NCI-H446 (cell line): ENCODE data around the gene ABI2.

Experiments
- DNase-seq, 2 experiments: peaks; one replicate each; lab custom pipeline; 2025; lab: John Stamatoyannopoulos, UW

ABI2 gene

DNA sequence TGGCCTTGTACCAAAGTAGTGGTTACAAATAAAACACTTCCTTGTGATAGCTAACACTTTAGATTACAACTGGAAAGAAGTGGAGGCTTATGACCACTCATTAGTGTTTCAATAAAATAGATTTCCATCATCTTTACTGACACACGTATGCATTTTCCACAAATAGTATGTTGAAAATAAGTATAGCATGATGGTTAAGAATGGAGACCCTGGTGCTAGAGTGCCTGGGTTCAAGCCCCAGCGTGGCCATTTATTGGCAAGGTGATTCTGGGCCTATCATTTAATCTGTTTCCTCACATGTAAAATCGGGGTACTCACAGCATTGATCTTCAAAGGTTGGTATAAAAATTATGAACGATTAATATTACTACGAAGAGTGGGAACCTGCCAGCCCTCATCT is 152.4 kb downstream of the ABI2 start:
- no peak for DNase-seq

DNA sequence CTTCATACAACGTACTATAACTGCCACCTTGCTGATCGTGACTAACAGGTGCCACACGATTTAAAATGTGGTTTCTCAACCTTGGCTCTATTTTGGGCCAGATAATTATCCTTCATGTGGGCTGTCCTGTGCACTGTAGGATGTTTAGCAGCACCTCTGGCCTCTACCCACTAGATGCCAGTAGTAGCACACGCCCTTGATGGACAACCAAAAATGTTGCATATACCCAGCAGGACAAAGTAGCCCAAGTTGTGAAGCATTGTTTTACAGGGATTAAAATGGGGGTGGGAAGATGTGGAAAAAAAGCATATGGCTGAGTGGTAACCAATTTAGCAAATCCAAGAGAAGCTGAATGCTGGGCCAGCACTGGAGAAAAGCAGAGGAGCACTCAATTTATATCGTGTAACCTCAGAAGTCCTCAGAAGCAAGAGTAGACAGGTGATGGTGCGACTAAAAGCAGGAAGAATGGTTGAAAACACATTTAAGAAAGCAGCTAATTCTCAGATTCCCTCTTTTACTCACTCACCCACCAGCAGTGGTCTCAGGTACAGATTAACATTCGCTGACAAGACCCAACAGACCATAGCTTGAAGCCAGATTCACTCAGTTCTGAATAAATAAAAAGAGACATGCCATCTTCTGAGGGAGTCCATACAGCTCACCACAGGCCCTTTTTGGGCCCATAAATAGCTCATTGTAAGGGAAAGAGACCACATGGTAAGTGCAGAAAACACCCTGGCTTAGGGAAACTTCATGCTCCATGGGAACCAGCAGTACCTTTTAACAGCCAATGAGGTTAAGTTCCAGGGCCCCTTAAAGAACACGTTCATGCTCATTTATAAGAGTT is 156.3 kb downstream of the ABI2 start:
- no peak for DNase-seq

DNA sequence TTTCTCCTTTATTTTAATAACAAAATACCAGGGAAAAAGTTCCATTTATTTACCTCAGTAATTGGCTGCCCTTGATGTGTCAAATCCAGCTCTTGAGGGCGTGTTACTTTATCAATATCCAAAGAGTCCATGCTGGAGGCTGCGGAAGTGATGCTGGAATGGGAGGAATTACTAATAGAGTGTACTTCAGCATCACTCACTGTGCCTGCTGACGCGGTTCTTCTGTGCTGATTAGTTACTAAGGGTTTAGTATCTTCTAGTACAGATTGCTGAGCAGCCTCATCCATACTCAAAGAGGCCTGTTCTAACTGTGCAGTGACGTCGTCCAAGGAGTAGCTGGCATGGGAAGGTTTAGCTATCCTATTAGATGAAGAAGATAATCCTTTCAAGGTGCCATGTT is 161.3 kb downstream of the ABI2 start:
- DNase-seq, result no peak

DNA sequence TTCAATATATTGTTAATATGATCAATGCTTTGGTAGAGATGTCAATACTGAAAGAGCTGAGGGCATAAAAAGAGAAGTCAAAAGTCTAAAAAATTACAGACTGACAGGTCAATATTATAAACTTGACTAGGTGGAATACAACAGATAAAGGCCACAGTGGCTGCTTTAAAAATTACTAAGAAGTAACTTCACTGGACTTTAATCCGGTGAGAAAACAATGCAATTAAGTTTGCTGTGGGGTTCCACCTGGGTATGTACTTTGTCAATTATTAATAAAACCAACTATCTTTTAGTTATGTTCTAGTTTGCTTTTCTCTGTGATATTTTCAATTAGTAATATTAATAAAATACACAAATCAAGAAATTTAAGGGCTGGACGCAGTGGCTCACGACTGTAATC is 162.2 kb downstream of the ABI2 start:
- no peak for DNase-seq

DNA sequence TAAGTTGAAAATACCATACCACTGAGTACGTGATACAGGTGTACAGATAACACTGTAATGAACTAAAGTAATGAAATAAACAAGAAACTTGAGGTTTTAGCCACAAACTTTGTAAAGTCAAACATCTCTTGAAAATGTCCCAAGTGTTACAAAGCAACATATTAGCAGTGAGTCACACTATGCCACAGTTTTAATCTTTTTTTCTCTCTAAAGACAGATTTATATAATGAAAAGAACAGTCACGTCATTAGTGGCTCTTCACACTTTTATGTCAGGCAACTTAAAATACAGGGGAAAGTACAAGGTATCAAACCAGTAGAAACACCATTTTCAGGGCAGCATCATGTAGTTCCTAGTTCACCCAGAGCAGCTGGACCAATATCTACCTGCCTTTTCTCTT is 164.8 kb downstream of the ABI2 start:
- no peak for DNase-seq
